Caco-2 (cell line): ENCODE results near the gene HLF. TPM values are rescaled to one million over a fixed set of nuclear protein-coding genes. Genes with fewer than 3 reads are reported as not detected.

Experiments
- BruUV-seq: library from RNA; stranded (reverse); fragments of 400-500 nt; replicated peaks from 2 replicates; lab custom pipeline; 2021; lab: Mats Ljungman, UMichigan
- CTCF ChIA-PET: fragments of 300-600 bp; sonication (Branson Sonifier 250); formaldehyde crosslinking; loops from one replicate; lab custom pipeline; 2022; ENCODE audit warnings: antibody characterized with exemption; lab: Charles Lee
- POLR2A ChIA-PET: fragments of 300-600 bp; sonication (Branson Sonifier 250); formaldehyde crosslinking; loops from one replicate; lab custom pipeline; 2022; ENCODE audit warnings: antibody characterized with exemption; lab: Charles Lee
- DNase-seq, 2 experiments: peaks; one replicate each; pipeline versions ENCODE4 v3.0.0 to v3.0.0-alpha.2; 2020 to 2022
- H3K27me3 ChIP-seq: replicated peaks from 2 replicates; pipeline ENCODE4 v1.6.0; 2011; ENCODE audit warnings: low read length; ENCODE audit not compliant: control insufficient read depth, insufficient read depth
- H3K36me3 ChIP-seq: 2 replicates; pipeline ENCODE4 v1.5.1; 2011; ENCODE audit warnings: low read length; ENCODE audit not compliant: control insufficient read depth, insufficient read depth
- H3K4me1 ChIP-seq: fragments of 250-450 bp; sonication (Bioruptor Pico); 2 replicates; pipeline ENCODE4 v1.5.1; 2020; ENCODE audit warnings: mild to moderate bottlenecking
- H3K4me3 ChIP-seq: 2 replicates; pipeline ENCODE4 v1.5.1; 2011; ENCODE audit warnings: low read depth, mild to moderate bottlenecking, control low read depth, low read length
- H3K9me3 ChIP-seq: fragments of 250-450 bp; sonication (Bioruptor Pico); 2 replicates; pipeline ENCODE4 v1.5.1; 2020; ENCODE audit warnings: mild to moderate bottlenecking, moderate library complexity
- H3K27ac Mint-ChIP-seq: one replicate; pipeline ENCODE4 v1.8.0; 2022; ENCODE audit warnings: mixed read lengths; ENCODE audit not compliant: unreplicated experiment
- H3K27me3 Mint-ChIP-seq: one replicate; pipeline ENCODE4 v1.8.0; 2022; ENCODE audit warnings: mixed read lengths; ENCODE audit not compliant: insufficient read depth, unreplicated experiment
- H3K36me3 Mint-ChIP-seq: one replicate; pipeline ENCODE4 v1.8.0; 2022; ENCODE audit warnings: mild to moderate bottlenecking, mixed read lengths; ENCODE audit not compliant: insufficient read depth, unreplicated experiment
- H3K4me1 Mint-ChIP-seq: one replicate; pipeline ENCODE4 v1.8.0; 2022; ENCODE audit warnings: low read depth, mixed read lengths; ENCODE audit not compliant: unreplicated experiment
- H3K4me3 Mint-ChIP-seq: one replicate; pipeline ENCODE4 v1.8.0; 2022; ENCODE audit warnings: mild to moderate bottlenecking, moderate library complexity, mixed read lengths; ENCODE audit not compliant: unreplicated experiment
- H3K9me3 Mint-ChIP-seq: one replicate; pipeline ENCODE4 v1.8.0; 2022; ENCODE audit warnings: mixed read lengths; ENCODE audit not compliant: unreplicated experiment
- CTCF ChIP-seq, 2 experiments: fragments of 200-600 bp in 1 of 2; IDR thresholded peaks; 1 replicate in 1 of 2; 2 replicates in 1 of 2; pipeline versions ENCODE4 v1.5.1 to v1.8.0; 2011 to 2022; ENCODE audit warnings: antibody characterized with exemption in 1 of 2, control low read depth in 1 of 2, inconsistent platforms in 1 of 2, low read depth in 1 of 2, low read length in 1 of 2, mild to moderate bottlenecking in 1 of 2, moderate library complexity in 1 of 2; ENCODE audit not compliant: insufficient read depth in 1 of 2, severe bottlenecking in 1 of 2, unreplicated experiment in 1 of 2
- intact Hi-C: fragments of 100-400 bp; cut with micrococcal nuclease; formaldehyde crosslinking; loops from one replicate; pipeline ENCODE4 v1.10.0; 2022; ENCODE audit not compliant: unreplicated experiment
- total RNA-seq: library from RNA; stranded (reverse); gene quantifications from 2 replicates; pipeline ENCODE4 v1.2.3, GENCODE V29; 2022

HLF gene
- total RNA-seq, 1 experiment from 2014 or later: 19.8 TPM

- POLR2A ChIA-PET: no interaction called here
These were observed 11.4 kb downstream of the HLF start for GRCh38 chr17:55275894-55276804.

GRCh38 chr17:55278173-55278961 lies 13.6 kb downstream of the HLF start:
- ChIA-PET CTCF (no interaction called here), POLR2A (interaction anchor here (0.5 kb wide), 1 partner anchor 8 kb away, joined by 3 read pairs; no protein-coding TSS in a partner anchor)
- Histone ChIP-seq H3K4me1 (peaks cover 3% of the 10 kb centered on the region), H3K9me3 (no peaks in the 10 kb centered on the region), H3K27me3 (no peaks in the 10 kb centered on the region), H3K4me3 (no peak overlapping the region), H3K36me3 (no peaks in the 10 kb centered on the region)
- no peak overlapping the region for H3K27ac Mint-ChIP-seq
- no peaks in the 10 kb centered on the region for H3K27me3 Mint-ChIP-seq
- no peak overlapping the region for H3K4me3 Mint-ChIP-seq
- DNase-seq: no peak
- peaks cover 22% of the 10 kb centered on the region for H3K36me3 Mint-ChIP-seq
- H3K4me1 Mint-ChIP-seq: peaks cover 14% of the 10 kb centered on the region
- no peaks in the 10 kb centered on the region for H3K9me3 Mint-ChIP-seq
- TF ChIP-seq CTCF (IDR thresholded peaks at IDR 0.05; ENCODE audit: insufficient read depth in 1 of 2, low read depth in 1 of 2, low read length in 1 of 2, severe bottlenecking in 1 of 2, unreplicated experiment in 1 of 2): no peak
- intact Hi-C loops: no loop called here
- no TSS peak for BruUV-seq

More at GRCh38 chr17:55275894-55276804, 11.4 kb downstream of the HLF start:
- H3K36me3 ChIP-seq: no peaks in the 10 kb centered on the region
- H3K36me3 Mint-ChIP-seq: peaks cover 22% of the 10 kb centered on the region
- no peak overlapping the region for H3K4me3 Mint-ChIP-seq
- no peak overlapping the region for H3K27ac Mint-ChIP-seq
- H3K4me1 Mint-ChIP-seq: peaks cover 10% of the 10 kb centered on the region
- H3K9me3 Mint-ChIP-seq: no peaks in the 10 kb centered on the region
- DNase-seq: no peak
- H3K4me3 ChIP-seq: no peak overlapping the region
- CTCF ChIA-PET: no interaction called here
- H3K27me3 ChIP-seq: no peaks in the 10 kb centered on the region
- H3K27me3 Mint-ChIP-seq: no peaks in the 10 kb centered on the region
- no peaks in the 10 kb centered on the region; the same call in 1 of the 2 replicates for H3K4me1 ChIP-seq
- no TSS peak for BruUV-seq
- TF ChIP-seq CTCF (IDR thresholded peaks at IDR 0.05; ENCODE audit: insufficient read depth in 1 of 2, low read depth in 1 of 2, low read length in 1 of 2, severe bottlenecking in 1 of 2, unreplicated experiment in 1 of 2): no peak
- intact Hi-C loops: no loop called here
- no peaks in the 10 kb centered on the region for H3K9me3 ChIP-seq

GRCh38 chr17:55279203-55279602 lies 14.4 kb downstream of the HLF start:
- Mint-ChIP-seq H3K4me1 (peaks cover 21% of the 10 kb centered on the region), H3K4me3 (no peak overlapping the region), H3K9me3 (no peaks in the 10 kb centered on the region), H3K27ac (no peak overlapping the region), H3K27me3 (no peaks in the 10 kb centered on the region), H3K36me3 (peaks cover 22% of the 10 kb centered on the region)
- POLR2A ChIA-PET: no interaction called here
- Histone ChIP-seq H3K36me3 (no peaks in the 10 kb centered on the region), H3K9me3 (no peaks in the 10 kb centered on the region), H3K4me1 (peaks cover 11% of the 10 kb centered on the region), H3K4me3 (no peak overlapping the region), H3K27me3 (no peaks in the 10 kb centered on the region)
- no peak for TF ChIP-seq CTCF (IDR thresholded peaks at IDR 0.05; ENCODE audit: insufficient read depth in 1 of 2, low read depth in 1 of 2, low read length in 1 of 2, severe bottlenecking in 1 of 2, unreplicated experiment in 1 of 2)
- intact Hi-C loops: no loop called here
- no peak for DNase-seq
- BruUV-seq: no TSS peak
- CTCF ChIA-PET: no interaction called here
